Nephron (organoid): ENCODE data around the gene PPP2R5C.

Experiments
- H3K27ac Mint-ChIP-seq, 3 experiments: 2 replicates each; pipeline ENCODE4 v1.8.0; 2020; ENCODE audit warnings: mixed read lengths in 3 of 3, mild to moderate bottlenecking in 2 of 3, moderate library complexity in 1 of 3
- H3K27me3 Mint-ChIP-seq: 2 replicates; pipeline ENCODE4 v1.8.0; 2021; ENCODE audit warnings: low read depth, mild to moderate bottlenecking, moderate library complexity, mixed read lengths
- H3K36me3 Mint-ChIP-seq: 2 replicates; pipeline ENCODE4 v1.8.0; 2020; ENCODE audit warnings: low read depth, mixed read lengths
- H3K4me1 Mint-ChIP-seq: 2 replicates; pipeline ENCODE4 v1.8.0; 2020; ENCODE audit warnings: mixed read lengths
- H3K4me3 Mint-ChIP-seq, 3 experiments: 2 replicates each; pipeline ENCODE4 v1.8.0; 2020; ENCODE audit warnings: mild to moderate bottlenecking in 3 of 3, mixed read lengths in 3 of 3, moderate library complexity in 2 of 3
- H3K9me3 Mint-ChIP-seq: 2 replicates; pipeline ENCODE4 v1.8.0; 2020; ENCODE audit warnings: mixed read lengths
- CTCF ChIP-seq, 3 experiments: fragments of 200-600 bp; sonication (generic); IDR thresholded peaks; one replicate each; pipeline ENCODE4 v1.5.0; 2021; ENCODE audit warnings: antibody characterized with exemption in 3 of 3; ENCODE audit not compliant: unreplicated experiment in 3 of 3

Gene PPP2R5C

GRCh38 chr14:101927859-101928258 is 166.3 kb downstream of the PPP2R5C start:
- no peak for TF ChIP-seq CTCF (IDR thresholded peaks at IDR 0.05; ENCODE audit: unreplicated experiment in 3 of 3)
- no peaks in the 10 kb centered on the region for H3K9me3 Mint-ChIP-seq
- H3K4me3 Mint-ChIP-seq: no peak overlapping the region
- peak overlapping the region; percentile 22 to 53 (median 39) for H3K27ac Mint-ChIP-seq
- peaks cover 13% of the 10 kb centered on the region for H3K36me3 Mint-ChIP-seq
- H3K4me1 Mint-ChIP-seq: peaks cover 12% of the 10 kb centered on the region
- no peaks in the 10 kb centered on the region for H3K27me3 Mint-ChIP-seq

- TF ChIP-seq CTCF (IDR thresholded peaks at IDR 0.05; ENCODE audit: unreplicated experiment in 3 of 3): no peak
- Mint-ChIP-seq H3K9me3 (no peaks in the 10 kb centered on the region), H3K36me3 (peaks cover 10% of the 10 kb centered on the region), H3K4me3 (no peak overlapping the region), H3K4me1 (peaks cover 12% of the 10 kb centered on the region), H3K27ac (peak overlapping the region in 2 of 3 experiments; percentile 22 to 53), H3K27me3 (no peaks in the 10 kb centered on the region)
Observed at GRCh38 chr14:101928415-101928841, 166.9 kb downstream of the PPP2R5C start.

- Mint-ChIP-seq H3K4me1 (peaks cover 12% of the 10 kb centered on the region), H3K4me3 (no peak overlapping the region), H3K36me3 (peaks cover 10% of the 10 kb centered on the region), H3K27ac (no peak overlapping the region), H3K27me3 (no peaks in the 10 kb centered on the region), H3K9me3 (no peaks in the 10 kb centered on the region)
- no peak for TF ChIP-seq CTCF (IDR thresholded peaks at IDR 0.05; ENCODE audit: unreplicated experiment in 3 of 3)
Observed at GRCh38 chr14:101929096-101929495, 167.6 kb downstream of the PPP2R5C start.

GRCh38 chr14:101929946-101930345 is 168.4 kb downstream of the PPP2R5C start:
- H3K27ac Mint-ChIP-seq: no peak overlapping the region
- no peak for TF ChIP-seq CTCF (IDR thresholded peaks at IDR 0.05; ENCODE audit: unreplicated experiment in 3 of 3)
- H3K9me3 Mint-ChIP-seq: no peaks in the 10 kb centered on the region
- no peak overlapping the region for H3K4me3 Mint-ChIP-seq
- H3K27me3 Mint-ChIP-seq: no peaks in the 10 kb centered on the region
- peaks cover 10% of the 10 kb centered on the region for H3K36me3 Mint-ChIP-seq
- peaks cover 12% of the 10 kb centered on the region for H3K4me1 Mint-ChIP-seq

GRCh38 chr14:101932673-101933072 is 171.2 kb downstream of the PPP2R5C start:
- no peak overlapping the region for H3K4me3 Mint-ChIP-seq
- no peaks in the 10 kb centered on the region for H3K36me3 Mint-ChIP-seq
- no peak for TF ChIP-seq CTCF (IDR thresholded peaks at IDR 0.05; ENCODE audit: unreplicated experiment in 3 of 3)
- H3K9me3 Mint-ChIP-seq: no peaks in the 10 kb centered on the region
- no peak overlapping the region for H3K27ac Mint-ChIP-seq
- H3K4me1 Mint-ChIP-seq: peaks cover 11% of the 10 kb centered on the region
- H3K27me3 Mint-ChIP-seq: no peaks in the 10 kb centered on the region

GRCh38 chr14:101933209-101933608 is 171.7 kb downstream of the PPP2R5C start:
- Mint-ChIP-seq H3K27ac (no peak overlapping the region), H3K27me3 (peaks cover 4% of the 10 kb centered on the region), H3K4me1 (peaks cover 6% of the 10 kb centered on the region), H3K36me3 (no peaks in the 10 kb centered on the region), H3K9me3 (no peaks in the 10 kb centered on the region), H3K4me3 (no peak overlapping the region)
- TF ChIP-seq CTCF (IDR thresholded peaks at IDR 0.05; ENCODE audit: unreplicated experiment in 3 of 3): no peak
